MCF 10A (cell line): ENCODE measurements around the gene PSMD13. TPM values are rescaled to one million over a fixed set of nuclear protein-coding genes. Genes with fewer than 3 reads are reported as not detected.
"Not testable (repeated sequence)": the region's sequence is repeated elsewhere in the genome, so short reads cannot be mapped to it uniquely, and the experiment has no call there.

Source experiments
- Bru-seq: library from RNA; stranded (reverse); fragments of 400-500 nt; gene quantifications from one replicate; lab custom pipeline; 2021; lab: Mats Ljungman, UMichigan
- BruChase-seq, 2 experiments: library from RNA; stranded (reverse); fragments of 400-500 nt; gene quantifications; one replicate each; lab custom pipeline; 2021; lab: Mats Ljungman, UMichigan
- BruUV-seq: library from RNA; stranded (reverse); fragments of 400-500 nt; replicated peaks from 2 replicates; lab custom pipeline; 2021; lab: Mats Ljungman, UMichigan
- CTCF ChIA-PET: fragments of 300-600 bp; sonication (Branson Sonifier 250); formaldehyde crosslinking; extraction: SDS; loops from one replicate; lab custom pipeline; 2021; ENCODE audit warnings: antibody characterized with exemption, inconsistent platforms; lab: Yijun Ruan, JAX
- POLR2A ChIA-PET: fragments of 300-600, 350-650 bp; sonication (Branson Sonifier 250); formaldehyde crosslinking; extraction: SDS; loops from one replicate; lab custom pipeline; 2020; ENCODE audit warnings: antibody characterized with exemption, inconsistent platforms; lab: Yijun Ruan, JAX
- DNase-seq: peaks from one replicate; pipeline ENCODE4 v3.0.0-alpha.2; 2018; ENCODE audit not compliant: unreplicated experiment
- H3K27ac Mint-ChIP-seq: one replicate; pipeline ENCODE4 v1.8.0; 2022; ENCODE audit warnings: mild to moderate bottlenecking, low read depth, mixed read lengths; ENCODE audit not compliant: unreplicated experiment
- H3K27me3 Mint-ChIP-seq: one replicate; pipeline ENCODE4 v1.8.0; 2022; ENCODE audit warnings: mixed read lengths; ENCODE audit not compliant: insufficient read depth, unreplicated experiment
- H3K36me3 Mint-ChIP-seq: one replicate; pipeline ENCODE4 v1.8.0; 2022; ENCODE audit warnings: mild to moderate bottlenecking, moderate library complexity, mixed read lengths; ENCODE audit not compliant: insufficient read depth, unreplicated experiment
- H3K4me1 Mint-ChIP-seq: one replicate; pipeline ENCODE4 v1.8.0; 2022; ENCODE audit warnings: mixed read lengths; ENCODE audit not compliant: insufficient read depth, unreplicated experiment
- H3K4me3 Mint-ChIP-seq: one replicate; pipeline ENCODE4 v1.8.0; 2022; ENCODE audit warnings: mild to moderate bottlenecking, moderate library complexity, mixed read lengths; ENCODE audit not compliant: unreplicated experiment
- H3K9me3 Mint-ChIP-seq: one replicate; pipeline ENCODE4 v1.8.0; 2022; ENCODE audit warnings: mixed read lengths; ENCODE audit not compliant: unreplicated experiment
- intact Hi-C: fragments of 100-400 bp; cut with micrococcal nuclease; formaldehyde crosslinking; loops from 2 replicates; pipeline ENCODE4 v1.14.1; 2022
- long read RNA-seq: library from polyadenylated mRNA; stranded (forward); transcript quantifications from one replicate; pipeline ENCODE4 v2.0.0, GENCODE V29; 2022
- total RNA-seq: library from RNA; stranded (reverse); gene quantifications from 2 replicates; pipeline ENCODE4 v1.2.3, GENCODE V29; 2022
- TF ChIP-seq, protein P1 (sequence below): fragments of 200-600 bp; IDR thresholded peaks from one replicate; pipeline ENCODE4 v1.8.0; 2022; ENCODE audit warnings: antibody characterized with exemption, mild to moderate bottlenecking; ENCODE audit not compliant: unreplicated experiment

Gene PSMD13
- total RNA-seq (86.8 and 103 TPM in 2 replicates), Bru-seq, nascent RNA (percentile 88 among the genes with signal in this experiment), BruChase-seq, experiment 1, labeled RNA remaining after a 6-hour chase (percentile 92 among the genes with signal in this experiment), BruChase-seq, experiment 2, labeled RNA remaining after a 2-hour chase (percentile 94 among the genes with signal in this experiment)
- long read RNA-seq, transcript PSMD13-212 (13 exons, 1,991 nt): major isoform, 167 of 188 reads
- long read RNA-seq, transcript PSMD13-202 (12 exons, 1,489 nt): minor isoform, 5 of 188 reads
- long read RNA-seq, partial matches to known transcripts: 2 of 188 reads
- long read RNA-seq, other reads (novel, unspliced or antisense): 8 of 188 reads

DNA sequence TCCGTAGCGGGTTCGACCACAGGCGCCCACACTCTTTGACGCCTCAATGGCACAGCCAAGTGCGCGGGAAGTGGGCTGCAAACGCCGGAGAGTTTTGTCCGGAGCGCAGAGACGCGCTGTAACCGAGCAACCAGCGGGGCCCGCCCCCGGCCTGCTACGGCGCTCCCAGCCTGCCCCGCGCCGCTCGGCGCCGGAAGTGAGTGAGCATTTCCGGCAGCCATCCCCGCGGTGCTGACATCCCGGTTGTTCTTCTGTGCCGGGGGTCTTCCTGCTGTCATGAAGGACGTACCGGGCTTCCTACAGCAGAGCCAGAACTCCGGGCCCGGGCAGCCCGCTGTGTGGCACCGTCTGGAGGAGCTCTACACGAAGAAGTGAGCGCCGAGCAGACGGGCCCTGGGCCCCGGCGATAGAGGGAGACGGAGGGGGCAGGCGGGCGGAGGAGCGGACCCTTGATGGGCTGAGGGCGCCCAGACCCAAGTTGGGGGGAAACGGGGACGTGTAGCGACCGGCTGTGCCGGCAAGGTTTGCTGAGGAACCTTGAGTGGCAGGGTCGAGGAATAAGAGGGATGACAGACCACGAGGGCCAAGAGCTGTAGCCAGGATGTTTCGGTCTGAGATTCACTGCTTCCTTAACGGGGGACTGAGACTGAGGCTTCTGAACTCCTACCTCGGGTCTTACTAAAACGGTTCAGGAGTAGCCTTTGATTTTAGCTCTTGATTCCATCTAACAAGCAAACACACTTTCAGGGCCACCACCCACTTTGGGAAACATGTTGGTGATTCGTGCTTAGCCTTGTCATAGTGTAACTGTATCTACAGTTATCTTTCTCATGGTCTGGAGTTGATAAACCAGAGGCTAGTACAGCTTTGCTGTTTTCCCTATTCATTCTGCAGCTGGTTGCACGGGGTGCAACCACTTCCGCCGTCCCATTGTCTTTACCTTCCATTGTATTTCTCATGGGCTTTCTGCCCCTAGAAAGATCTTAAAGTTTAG is at the start of gene PSMD13:
PSMD13 (plus strand) TSS at position 203 of the 994 bp plus-strand sequence; CDS start at position 277, 74 bp downstream.
- POLR2A ChIA-PET: interaction anchor here (0.6 to 6.5 kb wide), 32 partner anchors 9 to 327 kb away, joined by 3 to 136 read pairs (median 4); partner anchors contain the start of genes BET1L, IFITM2, PKP3 and RIC8A
- Mint-ChIP-seq H3K9me3 (no peaks in the 10 kb centered on the region), H3K36me3 (peaks cover 58% of the 10 kb centered on the region), H3K27ac (peak within 1 kb of the TSS; percentile 96), H3K4me3 (peak within 1 kb of the TSS; percentile 79), H3K4me1 (peaks cover 24% of the 10 kb centered on the region), H3K27me3 (no peaks in the 10 kb centered on the region)
- TSS peak; percentile 50 for BruUV-seq
- DNase-seq: peak; percentile 76
- CTCF ChIA-PET: interaction anchor here (0.6 to 4.1 kb wide), 6 partner anchors 13 to 287 kb away, joined by 3 to 28 read pairs (median 4); partner anchors contain the start of genes BET1L and RIC8A
- TF ChIP-seq, protein P1, sequence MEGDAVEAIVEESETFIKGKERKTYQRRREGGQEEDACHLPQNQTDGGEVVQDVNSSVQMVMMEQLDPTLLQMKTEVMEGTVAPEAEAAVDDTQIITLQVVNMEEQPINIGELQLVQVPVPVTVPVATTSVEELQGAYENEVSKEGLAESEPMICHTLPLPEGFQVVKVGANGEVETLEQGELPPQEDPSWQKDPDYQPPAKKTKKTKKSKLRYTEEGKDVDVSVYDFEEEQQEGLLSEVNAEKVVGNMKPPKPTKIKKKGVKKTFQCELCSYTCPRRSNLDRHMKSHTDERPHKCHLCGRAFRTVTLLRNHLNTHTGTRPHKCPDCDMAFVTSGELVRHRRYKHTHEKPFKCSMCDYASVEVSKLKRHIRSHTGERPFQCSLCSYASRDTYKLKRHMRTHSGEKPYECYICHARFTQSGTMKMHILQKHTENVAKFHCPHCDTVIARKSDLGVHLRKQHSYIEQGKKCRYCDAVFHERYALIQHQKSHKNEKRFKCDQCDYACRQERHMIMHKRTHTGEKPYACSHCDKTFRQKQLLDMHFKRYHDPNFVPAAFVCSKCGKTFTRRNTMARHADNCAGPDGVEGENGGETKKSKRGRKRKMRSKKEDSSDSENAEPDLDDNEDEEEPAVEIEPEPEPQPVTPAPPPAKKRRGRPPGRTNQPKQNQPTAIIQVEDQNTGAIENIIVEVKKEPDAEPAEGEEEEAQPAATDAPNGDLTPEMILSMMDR: no peak
- intact Hi-C loops: loop anchor here (2.0 kb wide), 1 partner anchor 28 kb away; no protein-coding TSS in a partner anchor

DNA sequence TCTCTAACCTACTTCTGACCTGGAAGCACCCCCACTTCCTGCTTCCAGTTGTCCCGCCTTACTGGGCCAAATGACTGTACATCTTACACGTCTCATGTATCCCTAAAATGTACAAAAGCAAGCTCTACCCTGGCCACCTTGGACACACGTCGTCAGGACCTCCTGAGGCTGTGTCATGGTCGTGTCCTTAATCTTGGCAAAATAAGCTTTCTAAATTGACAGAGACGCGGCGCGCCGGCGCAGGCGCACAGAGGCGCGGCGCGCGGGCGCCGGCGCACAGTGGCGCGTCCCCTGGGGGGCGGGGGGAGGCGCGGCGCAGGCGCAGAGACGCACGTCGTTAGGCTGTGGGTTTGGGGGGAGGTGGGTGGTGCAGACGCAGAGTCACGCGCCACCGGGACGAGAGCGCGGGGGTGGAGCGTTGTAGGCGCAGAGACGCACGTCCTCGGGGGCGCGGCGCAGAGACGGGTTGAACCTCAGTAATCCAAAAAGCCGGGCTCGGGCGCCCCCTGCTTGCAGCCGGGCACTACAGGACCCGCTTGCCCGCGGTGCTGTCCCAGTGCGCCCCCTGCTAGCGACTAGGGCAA is 47.5 kb upstream of the PSMD13 start:
- H3K4me3 Mint-ChIP-seq, POLR2A ChIA-PET, DNase-seq, H3K4me1 Mint-ChIP-seq, H3K27me3 Mint-ChIP-seq, H3K9me3 Mint-ChIP-seq, H3K27ac Mint-ChIP-seq, CTCF ChIA-PET, intact Hi-C loops, H3K36me3 Mint-ChIP-seq, BruUV-seq: not testable (repeated sequence)

DNA sequence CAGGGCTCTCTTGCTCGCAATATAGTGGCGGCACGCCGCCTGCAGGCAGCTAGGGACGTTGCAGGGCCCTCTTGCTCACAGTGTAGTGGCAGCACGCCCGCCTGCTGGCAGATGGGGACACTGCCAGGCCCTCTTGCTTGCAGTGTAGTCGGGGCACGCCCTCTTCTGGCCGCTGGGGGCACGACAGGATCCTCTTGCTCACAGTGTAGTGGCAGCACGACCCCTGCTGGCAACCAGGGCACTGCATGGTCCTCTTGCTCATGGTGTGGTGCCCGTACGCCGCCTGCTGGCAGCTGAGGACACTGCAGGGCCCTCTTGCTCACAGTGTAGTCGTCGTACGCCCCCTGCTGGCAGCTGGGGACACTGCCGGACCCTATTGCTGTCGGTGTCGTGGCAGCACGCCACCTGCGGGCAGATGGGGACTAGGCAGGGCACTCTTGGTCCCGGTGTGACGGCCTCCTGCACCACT is 46.9 kb upstream of the PSMD13 start:
- H3K27me3 Mint-ChIP-seq, H3K27ac Mint-ChIP-seq, CTCF ChIA-PET, DNase-seq, H3K4me3 Mint-ChIP-seq, BruUV-seq, H3K36me3 Mint-ChIP-seq, intact Hi-C loops, H3K9me3 Mint-ChIP-seq, H3K4me1 Mint-ChIP-seq, POLR2A ChIA-PET: not testable (repeated sequence)
- TF ChIP-seq, protein P1: peak; percentile 18

DNA sequence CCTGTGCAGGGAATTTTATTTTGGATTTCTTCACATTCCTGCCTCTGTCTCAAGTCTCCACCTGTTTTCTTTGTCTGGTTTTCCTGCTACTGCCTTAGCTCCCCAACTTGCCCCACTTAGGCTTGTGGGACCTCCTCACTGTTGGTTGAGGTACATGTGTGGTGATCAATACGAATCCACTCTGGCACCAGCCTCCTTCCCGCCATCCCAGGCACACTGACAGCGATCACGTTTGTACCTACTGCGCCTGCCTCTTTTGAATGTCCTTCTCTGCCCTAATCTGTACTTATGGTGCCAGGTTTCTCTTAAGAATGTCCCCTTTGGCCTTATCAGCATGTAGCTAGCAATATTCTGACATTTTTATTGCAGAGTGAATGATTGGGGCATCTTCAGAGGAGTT is 46.2 kb upstream of the PSMD13 start:
- H3K9me3 Mint-ChIP-seq, H3K27ac Mint-ChIP-seq, BruUV-seq, H3K4me1 Mint-ChIP-seq, H3K4me3 Mint-ChIP-seq, DNase-seq, H3K36me3 Mint-ChIP-seq, H3K27me3 Mint-ChIP-seq, POLR2A ChIA-PET, CTCF ChIA-PET, intact Hi-C loops: not testable (repeated sequence)
